HFFc6 (cell line): ENCODE results near the gene CACFD1. TPM values are rescaled to one million over a fixed set of nuclear protein-coding genes. Genes with fewer than 3 reads are reported as not detected.

Source experiments
- DNase-seq: peaks from one replicate; pipeline ENCODE4 v3.0.0-alpha.2; 2018
- H3K27ac Mint-ChIP-seq: 2 replicates; pipeline ENCODE4 v1.8.0; 2020; ENCODE audit warnings: mild to moderate bottlenecking, mixed read lengths
- H3K27me3 Mint-ChIP-seq: 2 replicates; pipeline ENCODE4 v1.8.0; 2021; ENCODE audit warnings: mild to moderate bottlenecking, moderate library complexity, mixed read lengths; ENCODE audit not compliant: insufficient read depth
- H3K36me3 Mint-ChIP-seq: 2 replicates; pipeline ENCODE4 v1.8.0; 2021; ENCODE audit warnings: low read depth, mixed read lengths
- H3K4me1 Mint-ChIP-seq: 2 replicates; pipeline ENCODE4 v1.8.0; 2020; ENCODE audit warnings: low read depth, mixed read lengths
- H3K4me3 Mint-ChIP-seq: 2 replicates; pipeline ENCODE4 v1.8.0; 2020; ENCODE audit warnings: mild to moderate bottlenecking, moderate library complexity, mixed read lengths
- H3K9me3 Mint-ChIP-seq: 2 replicates; pipeline ENCODE4 v1.8.0; 2020; ENCODE audit warnings: mild to moderate bottlenecking, mixed read lengths
- total RNA-seq, 6 experiments: library from RNA; stranded (reverse); fragmentation: NEBNext Ultra II Directional; extraction: Animal tissue kit (Norgen Biotek cat#: 25700); gene quantifications; 2 replicates in 1 of 6; 3 replicates in 5 of 6; pipeline ENCODE4 v1.2.3, GENCODE V29; 2021
- TF ChIP-seq, protein P1 (sequence below): fragments of 200-600 bp; sonication (generic); IDR thresholded peaks from 2 replicates; pipeline ENCODE4 v1.5.0; 2021; ENCODE audit warnings: antibody characterized with exemption, mild to moderate bottlenecking

CACFD1 gene
- total RNA-seq, 6 experiments from 2014 or later, result 5.0 to 9.1 (median 6.7) TPM

DNA sequence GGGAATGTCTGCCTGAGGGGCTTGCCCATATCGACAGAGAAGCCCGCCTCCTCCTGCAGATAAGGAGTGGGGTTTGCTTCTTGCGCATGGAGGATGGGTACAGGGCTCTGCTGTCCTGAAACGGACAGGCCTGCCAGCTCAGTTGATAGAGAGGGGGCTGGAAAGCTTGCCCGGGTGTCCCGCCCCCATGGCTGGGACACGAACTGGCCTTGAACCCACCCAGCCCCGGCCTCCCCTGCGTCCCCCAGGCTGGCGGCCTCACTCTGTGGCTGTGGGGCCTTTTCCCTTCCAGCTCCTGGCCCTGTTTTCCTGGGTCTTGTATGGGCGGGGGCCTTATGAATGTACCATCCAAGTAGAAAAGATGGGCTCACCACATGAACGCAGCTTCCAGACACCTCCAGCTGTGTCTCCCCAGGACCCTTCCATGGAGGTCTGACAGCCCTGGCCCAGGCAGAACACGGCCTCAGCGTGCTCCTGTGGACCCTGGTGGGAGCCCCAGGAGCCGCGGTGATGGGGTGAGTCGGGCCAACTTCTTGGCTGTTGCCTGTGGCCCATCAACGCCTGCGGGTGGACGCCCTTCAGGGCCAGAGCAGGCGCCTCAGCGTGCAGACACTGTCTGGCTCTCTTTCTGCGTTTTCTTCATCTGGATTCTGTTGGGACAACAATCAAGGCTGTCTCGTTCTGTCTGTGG lies 35.0 kb downstream of the CACFD1 start:
- H3K36me3 Mint-ChIP-seq, result no peaks in the 10 kb centered on the region
- no peak overlapping the region for H3K27ac Mint-ChIP-seq
- DNase-seq, result no peak
- no peaks in the 10 kb centered on the region for H3K4me1 Mint-ChIP-seq
- H3K27me3 Mint-ChIP-seq, result peaks cover 36% of the 10 kb centered on the region
- TF ChIP-seq, protein P1, sequence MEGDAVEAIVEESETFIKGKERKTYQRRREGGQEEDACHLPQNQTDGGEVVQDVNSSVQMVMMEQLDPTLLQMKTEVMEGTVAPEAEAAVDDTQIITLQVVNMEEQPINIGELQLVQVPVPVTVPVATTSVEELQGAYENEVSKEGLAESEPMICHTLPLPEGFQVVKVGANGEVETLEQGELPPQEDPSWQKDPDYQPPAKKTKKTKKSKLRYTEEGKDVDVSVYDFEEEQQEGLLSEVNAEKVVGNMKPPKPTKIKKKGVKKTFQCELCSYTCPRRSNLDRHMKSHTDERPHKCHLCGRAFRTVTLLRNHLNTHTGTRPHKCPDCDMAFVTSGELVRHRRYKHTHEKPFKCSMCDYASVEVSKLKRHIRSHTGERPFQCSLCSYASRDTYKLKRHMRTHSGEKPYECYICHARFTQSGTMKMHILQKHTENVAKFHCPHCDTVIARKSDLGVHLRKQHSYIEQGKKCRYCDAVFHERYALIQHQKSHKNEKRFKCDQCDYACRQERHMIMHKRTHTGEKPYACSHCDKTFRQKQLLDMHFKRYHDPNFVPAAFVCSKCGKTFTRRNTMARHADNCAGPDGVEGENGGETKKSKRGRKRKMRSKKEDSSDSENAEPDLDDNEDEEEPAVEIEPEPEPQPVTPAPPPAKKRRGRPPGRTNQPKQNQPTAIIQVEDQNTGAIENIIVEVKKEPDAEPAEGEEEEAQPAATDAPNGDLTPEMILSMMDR, result no peak
- no peaks in the 10 kb centered on the region for H3K9me3 Mint-ChIP-seq
- H3K4me3 Mint-ChIP-seq, result no peak overlapping the region

DNA sequence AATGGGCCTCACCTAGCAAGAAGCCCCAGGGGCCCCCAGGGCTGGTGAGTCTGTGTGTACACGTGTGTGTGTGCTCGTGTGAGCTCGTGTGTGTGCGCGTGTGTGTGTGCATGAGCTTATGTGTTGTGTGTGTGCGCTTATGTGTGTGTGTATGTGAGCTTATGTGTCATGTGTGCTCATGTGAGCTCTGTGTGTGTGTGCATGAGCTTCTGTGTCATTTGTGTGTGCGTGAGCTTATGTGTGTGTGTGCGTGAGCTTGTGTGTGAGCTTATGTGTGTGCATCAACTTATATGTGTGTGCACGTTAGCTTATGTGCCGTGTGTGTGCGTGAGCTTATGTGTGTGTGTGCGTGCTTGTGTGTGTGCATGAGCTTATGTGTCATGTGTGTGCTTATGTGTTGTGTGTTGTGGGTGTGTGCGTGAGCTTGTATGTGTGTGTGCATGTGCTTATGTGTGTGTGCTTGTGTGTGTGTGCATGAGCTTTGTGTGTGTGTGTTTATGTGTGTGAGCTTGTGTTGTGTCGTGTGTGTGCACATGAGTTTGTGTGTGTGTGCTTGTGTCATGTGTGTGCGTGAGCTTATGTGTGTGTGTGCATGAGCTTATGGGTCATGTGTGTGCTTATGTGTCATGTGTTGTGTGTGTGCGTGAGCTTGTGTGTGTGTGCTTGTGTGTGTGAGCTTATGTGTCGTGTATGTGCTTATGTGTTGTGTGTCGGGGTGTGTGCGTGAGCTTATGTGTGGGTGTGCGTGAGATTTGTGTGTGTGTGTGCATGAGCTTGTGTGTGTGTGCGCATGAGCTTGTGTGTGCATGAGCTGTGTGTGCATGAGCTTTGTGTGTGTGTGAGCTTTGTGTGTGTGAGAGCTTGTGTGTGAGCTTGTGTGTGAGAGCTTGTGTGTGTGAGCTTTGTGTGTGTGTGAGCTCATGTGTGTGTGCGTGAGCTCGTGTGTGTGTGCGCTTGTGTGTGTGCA lies 35.8 kb downstream of the CACFD1 start:
- H3K36me3 Mint-ChIP-seq, result no peaks in the 10 kb centered on the region
- H3K27ac Mint-ChIP-seq, result no peak overlapping the region
- peaks cover 28% of the 10 kb centered on the region for H3K27me3 Mint-ChIP-seq
- H3K4me3 Mint-ChIP-seq, result no peak overlapping the region
- H3K9me3 Mint-ChIP-seq, result peaks cover 4% of the 10 kb centered on the region
- no peak for DNase-seq
- TF ChIP-seq, protein P1, result no peak
- H3K4me1 Mint-ChIP-seq, result no peaks in the 10 kb centered on the region

DNA sequence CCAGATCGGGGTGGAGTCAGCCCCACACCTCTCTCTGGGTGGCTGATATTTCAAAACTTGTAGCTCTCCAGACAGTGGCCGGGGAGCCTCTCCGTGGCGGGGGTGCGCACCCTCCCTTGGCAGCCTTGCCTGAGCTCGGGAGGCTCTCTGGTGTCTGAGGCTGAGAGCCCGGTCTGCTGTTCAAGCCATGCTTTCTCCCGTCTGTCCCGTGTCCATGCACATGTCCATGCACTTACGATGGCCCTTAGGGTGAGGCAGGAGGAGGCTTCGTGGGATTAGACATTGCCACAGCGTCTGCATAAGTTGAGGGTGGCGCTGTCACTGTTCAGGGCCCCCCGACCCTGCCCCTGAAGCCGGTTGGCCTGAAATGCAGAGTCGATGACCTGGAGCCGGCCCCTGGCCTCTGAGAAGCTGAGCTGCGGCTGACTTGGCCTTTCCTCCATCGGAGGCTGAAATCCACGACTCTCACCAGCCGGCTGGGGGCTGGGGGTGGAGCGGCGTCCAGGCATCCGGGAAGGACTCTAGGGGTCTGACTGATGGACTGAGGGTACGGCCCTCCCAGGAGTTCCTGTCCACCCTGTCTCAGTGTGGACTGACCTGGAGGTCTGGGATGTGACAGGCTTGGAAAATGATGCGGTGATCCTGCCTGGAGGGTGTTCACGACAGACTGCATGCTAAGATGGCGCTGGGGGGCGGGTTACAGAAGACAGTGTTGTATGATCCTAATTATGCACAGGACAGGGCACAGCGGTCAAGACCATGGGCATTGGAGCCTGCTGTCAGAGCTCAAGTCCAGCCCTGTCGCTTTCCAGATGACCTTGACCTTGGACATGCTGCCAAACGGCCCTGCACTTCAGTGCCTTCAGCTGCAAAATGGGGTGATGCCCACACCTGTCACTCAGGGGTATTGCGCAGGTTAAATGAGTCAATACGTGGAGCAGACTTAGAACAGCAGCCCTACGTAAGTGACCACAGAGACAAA lies 37.4 kb downstream of the CACFD1 start:
- Mint-ChIP-seq H3K36me3 (peaks cover 11% of the 10 kb centered on the region), H3K27me3 (peaks cover 39% of the 10 kb centered on the region), H3K4me1 (no peaks in the 10 kb centered on the region), H3K27ac (no peak overlapping the region), H3K4me3 (no peak overlapping the region), H3K9me3 (peaks cover 19% of the 10 kb centered on the region)
- TF ChIP-seq, protein P1, result no peak
- DNase-seq, result no peak

DNA sequence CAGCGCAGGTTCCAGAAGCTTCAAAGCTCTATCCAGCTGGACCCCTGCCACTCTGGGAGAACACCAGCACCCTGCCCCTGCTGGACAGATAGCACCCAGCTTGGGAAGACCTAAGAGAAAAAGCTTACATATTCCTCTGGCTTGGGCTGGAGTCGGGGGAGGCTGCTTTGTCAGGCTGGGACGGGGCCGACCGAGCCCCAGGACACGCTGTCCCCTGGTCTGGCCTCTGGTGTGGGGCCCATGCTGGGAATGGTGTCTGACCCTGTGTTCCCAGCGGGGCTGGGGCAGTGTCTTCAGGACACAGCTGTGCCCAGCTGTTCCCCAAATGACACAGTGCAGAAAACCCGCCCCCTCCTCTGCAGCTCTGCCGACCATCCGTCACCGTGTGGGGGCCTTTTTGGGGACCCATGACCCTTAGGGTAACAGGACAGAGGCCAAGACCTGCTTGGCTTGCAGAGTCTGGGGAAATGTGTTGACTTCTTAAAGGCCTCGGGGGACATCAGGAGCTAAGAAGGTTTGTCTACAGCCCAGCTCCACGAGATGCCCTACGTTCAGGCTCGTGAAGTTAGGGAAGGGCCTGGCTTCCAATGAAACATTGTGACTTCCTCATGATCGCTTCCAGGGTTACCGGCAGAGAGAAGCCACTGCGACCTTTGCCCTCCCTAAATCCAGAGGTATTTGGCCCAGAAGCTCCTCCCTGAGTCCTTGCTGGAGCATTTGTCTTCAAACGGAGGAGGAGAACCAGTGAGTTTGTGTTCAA lies 39.5 kb downstream of the CACFD1 start:
- Mint-ChIP-seq H3K9me3 (peaks cover 26% of the 10 kb centered on the region), H3K4me3 (no peak overlapping the region), H3K27me3 (peaks cover 40% of the 10 kb centered on the region), H3K4me1 (no peaks in the 10 kb centered on the region), H3K36me3 (peaks cover 17% of the 10 kb centered on the region), H3K27ac (no peak overlapping the region)
- no peak for DNase-seq
- TF ChIP-seq, protein P1, result no peak; the same call in 1 of the 2 replicates
